ENCODE measurements around the gene DOCK2. TPM values are rescaled to one million over a fixed set of nuclear protein-coding genes. Genes with fewer than 3 reads are reported as not detected.

DOCK2 gene
- total RNA-seq, 1 donor from 2014 or later, result 217 TPM

- DNase-seq (ENCODE audit: low spot score), result no peak
- Mint-ChIP-seq H3K4me3 (ENCODE audit: low read depth) (no peak overlapping the region), H3K27ac (no peak overlapping the region), H3K9me3 (peaks cover 10% of the 10 kb centered on the region), H3K27me3 (ENCODE audit: low read depth) (no peaks in the 10 kb centered on the region), H3K36me3 (ENCODE audit: low read depth) (peaks cover 95% of the 10 kb centered on the region), H3K4me1 (ENCODE audit: low read depth) (no peaks in the 10 kb centered on the region)
- intact Hi-C loops (cut with micrococcal nuclease), result no loop called here
Measured at GRCh38 chr5:170057311-170057710, 420.2 kb downstream of the DOCK2 start.

GRCh38 chr5:170059221-170059620, 422.1 kb downstream of the DOCK2 start:
- no peak overlapping the region for H3K27ac Mint-ChIP-seq
- intact Hi-C loops (cut with micrococcal nuclease), result no loop called here
- peaks cover 84% of the 10 kb centered on the region for H3K36me3 Mint-ChIP-seq (ENCODE audit: low read depth)
- H3K9me3 Mint-ChIP-seq, result peaks cover 10% of the 10 kb centered on the region
- no peak overlapping the region for H3K4me3 Mint-ChIP-seq (ENCODE audit: low read depth)
- DNase-seq (ENCODE audit: low spot score), result no peak
- H3K4me1 Mint-ChIP-seq (ENCODE audit: low read depth), result no peaks in the 10 kb centered on the region
- H3K27me3 Mint-ChIP-seq (ENCODE audit: low read depth), result no peaks in the 10 kb centered on the region

GRCh38 chr5:170067152-170067551, 430.1 kb downstream of the DOCK2 start:
- H3K4me3 Mint-ChIP-seq (ENCODE audit: low read depth), result no peak overlapping the region
- no peaks in the 10 kb centered on the region for H3K9me3 Mint-ChIP-seq
- no peaks in the 10 kb centered on the region for H3K4me1 Mint-ChIP-seq (ENCODE audit: low read depth)
- H3K27me3 Mint-ChIP-seq (ENCODE audit: low read depth), result no peaks in the 10 kb centered on the region
- peaks cover 52% of the 10 kb centered on the region for H3K36me3 Mint-ChIP-seq (ENCODE audit: low read depth)
- intact Hi-C loops (cut with micrococcal nuclease), result no loop called here
- DNase-seq (ENCODE audit: low spot score), result no peak
- H3K27ac Mint-ChIP-seq, result no peak overlapping the region

- no peak for DNase-seq (ENCODE audit: low spot score)
- intact Hi-C loops (cut with micrococcal nuclease), result no loop called here
- no peak overlapping the region for H3K27ac Mint-ChIP-seq
- no peaks in the 10 kb centered on the region for H3K9me3 Mint-ChIP-seq
- no peaks in the 10 kb centered on the region for H3K27me3 Mint-ChIP-seq (ENCODE audit: low read depth)
- H3K36me3 Mint-ChIP-seq (ENCODE audit: low read depth), result peaks cover 52% of the 10 kb centered on the region
- H3K4me3 Mint-ChIP-seq (ENCODE audit: low read depth), result no peak overlapping the region
- H3K4me1 Mint-ChIP-seq (ENCODE audit: low read depth), result no peaks in the 10 kb centered on the region
Measured at GRCh38 chr5:170067574-170068170, 430.6 kb downstream of the DOCK2 start.

- no peak overlapping the region for H3K4me3 Mint-ChIP-seq (ENCODE audit: low read depth)
- peaks cover 53% of the 10 kb centered on the region for H3K36me3 Mint-ChIP-seq (ENCODE audit: low read depth)
- no peaks in the 10 kb centered on the region for H3K27me3 Mint-ChIP-seq (ENCODE audit: low read depth)
- no peaks in the 10 kb centered on the region for H3K9me3 Mint-ChIP-seq
- no peak for DNase-seq (ENCODE audit: low spot score)
- H3K27ac Mint-ChIP-seq, result no peak overlapping the region
- H3K4me1 Mint-ChIP-seq (ENCODE audit: low read depth), result no peaks in the 10 kb centered on the region
- intact Hi-C loops (cut with micrococcal nuclease), result no loop called here
Measured at GRCh38 chr5:170069512-170069911, 432.4 kb downstream of the DOCK2 start.

GRCh38 chr5:170070556-170071412, 433.7 kb downstream of the DOCK2 start:
- Mint-ChIP-seq H3K4me3 (ENCODE audit: low read depth) (no peak overlapping the region), H3K36me3 (ENCODE audit: low read depth) (peaks cover 56% of the 10 kb centered on the region), H3K27me3 (ENCODE audit: low read depth) (no peaks in the 10 kb centered on the region), H3K4me1 (ENCODE audit: low read depth) (no peaks in the 10 kb centered on the region), H3K9me3 (no peaks in the 10 kb centered on the region), H3K27ac (no peak overlapping the region)
- intact Hi-C loops (cut with micrococcal nuclease), result no loop called here
- no peak for DNase-seq (ENCODE audit: low spot score)

- no peak overlapping the region for H3K4me3 Mint-ChIP-seq (ENCODE audit: low read depth)
- peaks cover 1% of the 10 kb centered on the region for H3K4me1 Mint-ChIP-seq (ENCODE audit: low read depth)
- intact Hi-C loops (cut with micrococcal nuclease), result no loop called here
- no peaks in the 10 kb centered on the region for H3K27me3 Mint-ChIP-seq (ENCODE audit: low read depth)
- H3K9me3 Mint-ChIP-seq, result no peaks in the 10 kb centered on the region
- H3K36me3 Mint-ChIP-seq (ENCODE audit: low read depth), result peaks cover 62% of the 10 kb centered on the region
- no peak for DNase-seq (ENCODE audit: low spot score)
- H3K27ac Mint-ChIP-seq, result no peak overlapping the region
Measured at GRCh38 chr5:170071748-170072147, 434.7 kb downstream of the DOCK2 start.

GRCh38 chr5:170075696-170076095, 438.6 kb downstream of the DOCK2 start:
- Mint-ChIP-seq H3K27ac (no peak overlapping the region), H3K9me3 (no peaks in the 10 kb centered on the region), H3K36me3 (ENCODE audit: low read depth) (peaks cover 71% of the 10 kb centered on the region), H3K4me3 (ENCODE audit: low read depth) (no peak overlapping the region), H3K27me3 (ENCODE audit: low read depth) (no peaks in the 10 kb centered on the region), H3K4me1 (ENCODE audit: low read depth) (peaks cover 4% of the 10 kb centered on the region)
- DNase-seq (ENCODE audit: low spot score), result no peak
- intact Hi-C loops (cut with micrococcal nuclease), result no loop called here

- no peaks in the 10 kb centered on the region for H3K27me3 Mint-ChIP-seq (ENCODE audit: low read depth)
- peaks cover 4% of the 10 kb centered on the region for H3K4me1 Mint-ChIP-seq (ENCODE audit: low read depth)
- no peak for DNase-seq (ENCODE audit: low spot score)
- intact Hi-C loops (cut with micrococcal nuclease), result no loop called here
- H3K27ac Mint-ChIP-seq, result no peak overlapping the region
- no peak overlapping the region for H3K4me3 Mint-ChIP-seq (ENCODE audit: low read depth)
- no peaks in the 10 kb centered on the region for H3K9me3 Mint-ChIP-seq
- peaks cover 71% of the 10 kb centered on the region for H3K36me3 Mint-ChIP-seq (ENCODE audit: low read depth)
Measured at GRCh38 chr5:170076211-170076610, 439.1 kb downstream of the DOCK2 start.

GRCh38 chr5:170076739-170077138, 439.7 kb downstream of the DOCK2 start:
- Mint-ChIP-seq H3K36me3 (ENCODE audit: low read depth) (peaks cover 68% of the 10 kb centered on the region), H3K9me3 (no peaks in the 10 kb centered on the region), H3K27me3 (ENCODE audit: low read depth) (no peaks in the 10 kb centered on the region), H3K4me1 (ENCODE audit: low read depth) (peaks cover 4% of the 10 kb centered on the region), H3K4me3 (ENCODE audit: low read depth) (no peak overlapping the region), H3K27ac (no peak overlapping the region)
- intact Hi-C loops (cut with micrococcal nuclease), result no loop called here
- no peak for DNase-seq (ENCODE audit: low spot score)

GRCh38 chr5:170077526-170077925, 440.5 kb downstream of the DOCK2 start:
- no peak overlapping the region for H3K27ac Mint-ChIP-seq

GRCh38 chr5:170078458-170078857, 441.4 kb downstream of the DOCK2 start:
- H3K4me1 Mint-ChIP-seq (ENCODE audit: low read depth), result peaks cover 4% of the 10 kb centered on the region
- no peaks in the 10 kb centered on the region for H3K9me3 Mint-ChIP-seq
- intact Hi-C loops (cut with micrococcal nuclease), result no loop called here
- no peak overlapping the region for H3K4me3 Mint-ChIP-seq (ENCODE audit: low read depth)
- peaks cover 72% of the 10 kb centered on the region for H3K36me3 Mint-ChIP-seq (ENCODE audit: low read depth)
- H3K27me3 Mint-ChIP-seq (ENCODE audit: low read depth), result no peaks in the 10 kb centered on the region
- no peak for DNase-seq (ENCODE audit: low spot score)
- peak overlapping the region; percentile 4 for H3K27ac Mint-ChIP-seq

More at GRCh38 chr5:170077526-170077925, 440.5 kb downstream of the DOCK2 start:
- H3K9me3 Mint-ChIP-seq, result no peaks in the 10 kb centered on the region
- peaks cover 70% of the 10 kb centered on the region for H3K36me3 Mint-ChIP-seq (ENCODE audit: low read depth)
- H3K27me3 Mint-ChIP-seq (ENCODE audit: low read depth), result no peaks in the 10 kb centered on the region
- H3K4me3 Mint-ChIP-seq (ENCODE audit: low read depth), result no peak overlapping the region
- DNase-seq (ENCODE audit: low spot score), result no peak
- intact Hi-C loops (cut with micrococcal nuclease), result no loop called here
- peaks cover 4% of the 10 kb centered on the region for H3K4me1 Mint-ChIP-seq (ENCODE audit: low read depth)

GRCh38 chr5:170078931-170079330, 441.9 kb downstream of the DOCK2 start:
- H3K4me1 Mint-ChIP-seq (ENCODE audit: low read depth), result peaks cover 4% of the 10 kb centered on the region
- H3K9me3 Mint-ChIP-seq, result no peaks in the 10 kb centered on the region
- H3K4me3 Mint-ChIP-seq (ENCODE audit: low read depth), result no peak overlapping the region
- H3K36me3 Mint-ChIP-seq (ENCODE audit: low read depth), result peaks cover 77% of the 10 kb centered on the region
- intact Hi-C loops (cut with micrococcal nuclease), result no loop called here
- no peak overlapping the region for H3K27ac Mint-ChIP-seq
- H3K27me3 Mint-ChIP-seq (ENCODE audit: low read depth), result no peaks in the 10 kb centered on the region
- DNase-seq (ENCODE audit: low spot score), result no peak

Measured in activated T-helper 2 cell treated with anti-CD3 and anti-CD28 coated beads, Interferon-gamma antibody, Interleukin-2, Interleukin-4, amounts not matched to agents 10 μg/mL and 5 μg/mL and 100 μg/mL, durations not matched to agents 14 hours and 24 hours and 36 hours (primary cell).